GM18526 (cell line): ENCODE data around the gene KLC1.

Source experiments
- POLR2A ChIP-seq: IDR thresholded peaks from 3 replicates; pipeline ENCODE4 v1.6.1; 2011; ENCODE audit not compliant: insufficient read length; ENCODE audit errors: extremely low read depth

Gene KLC1

DNA sequence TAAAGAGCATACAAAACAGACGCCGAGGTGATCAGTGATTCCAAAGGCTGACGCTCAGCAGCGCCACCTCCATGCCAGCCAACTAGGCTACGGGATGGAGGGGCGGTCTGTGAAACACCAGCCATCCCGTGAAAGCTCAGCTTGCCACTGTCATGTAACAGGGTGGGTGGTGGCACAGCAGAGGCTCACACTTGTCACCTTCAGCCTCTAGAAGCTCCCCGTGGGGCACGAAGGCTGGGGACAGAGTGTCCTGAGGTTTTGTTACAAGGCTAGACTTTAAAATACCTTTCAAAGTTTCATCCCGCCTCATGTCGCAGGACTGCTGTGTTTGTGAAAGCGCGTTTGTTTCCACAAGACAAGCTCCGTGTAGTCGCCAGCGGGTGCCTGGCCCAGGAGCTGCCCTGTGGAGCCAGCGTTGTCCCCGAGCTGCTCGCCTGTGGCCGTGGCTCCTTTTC is 65.6 kb downstream of the KLC1 start:
- no peak for TF ChIP-seq POLR2A

DNA sequence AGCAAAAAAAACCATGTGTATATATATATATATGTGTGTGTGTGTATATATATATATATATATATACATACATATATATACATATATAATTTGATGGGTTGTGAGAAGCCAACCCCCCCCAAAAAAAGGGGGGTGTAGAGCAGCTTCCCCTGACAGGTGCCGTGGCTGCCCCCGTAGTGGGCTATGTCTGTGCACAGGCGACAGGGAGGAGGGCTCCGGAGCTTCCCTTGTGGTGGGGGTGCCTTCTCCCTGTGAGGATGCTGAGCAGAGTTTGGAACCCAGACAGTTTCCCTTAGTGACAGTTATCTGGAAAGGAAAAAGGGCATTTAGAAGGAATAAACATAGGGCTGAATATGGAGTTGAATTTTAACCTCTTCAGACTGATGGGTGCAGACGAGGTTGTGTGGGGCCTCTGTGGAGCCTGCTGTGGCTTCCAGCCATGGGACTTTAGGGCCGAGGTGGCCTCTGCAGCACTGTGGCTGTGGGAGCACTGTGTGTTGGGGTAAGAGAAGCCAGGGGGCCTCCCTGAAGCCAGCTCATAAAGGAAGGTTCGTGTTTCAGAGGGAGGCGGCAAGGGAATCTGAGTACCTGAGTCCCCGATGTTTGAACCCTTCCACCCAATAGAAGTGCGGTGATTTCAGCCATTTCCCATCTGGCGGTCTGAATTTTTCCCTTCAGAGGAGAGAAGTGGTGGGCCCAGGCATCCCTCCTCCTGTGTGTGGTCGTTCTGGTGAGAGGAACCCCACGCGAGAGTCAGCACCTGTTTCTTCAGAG is 66.5 kb downstream of the KLC1 start:
- TF ChIP-seq POLR2A, result no peak

DNA sequence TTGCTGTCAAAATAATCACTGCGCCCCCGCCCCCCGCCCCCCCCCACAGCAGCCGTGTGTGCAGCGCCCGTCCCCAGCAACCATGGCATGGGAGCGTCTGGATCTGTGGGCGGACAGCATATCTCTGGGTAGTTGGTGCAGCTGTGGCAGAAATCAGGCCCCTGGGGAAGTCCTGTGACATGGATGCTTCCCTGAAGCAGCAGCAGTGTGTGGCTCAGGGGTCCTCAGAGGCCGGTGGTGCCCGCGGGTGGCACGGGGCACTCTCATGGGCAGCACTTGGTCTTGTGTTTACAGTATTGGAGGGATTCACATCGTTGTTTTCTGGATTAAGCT is 67.0 kb downstream of the KLC1 start:
- TF ChIP-seq POLR2A, result no peak

DNA sequence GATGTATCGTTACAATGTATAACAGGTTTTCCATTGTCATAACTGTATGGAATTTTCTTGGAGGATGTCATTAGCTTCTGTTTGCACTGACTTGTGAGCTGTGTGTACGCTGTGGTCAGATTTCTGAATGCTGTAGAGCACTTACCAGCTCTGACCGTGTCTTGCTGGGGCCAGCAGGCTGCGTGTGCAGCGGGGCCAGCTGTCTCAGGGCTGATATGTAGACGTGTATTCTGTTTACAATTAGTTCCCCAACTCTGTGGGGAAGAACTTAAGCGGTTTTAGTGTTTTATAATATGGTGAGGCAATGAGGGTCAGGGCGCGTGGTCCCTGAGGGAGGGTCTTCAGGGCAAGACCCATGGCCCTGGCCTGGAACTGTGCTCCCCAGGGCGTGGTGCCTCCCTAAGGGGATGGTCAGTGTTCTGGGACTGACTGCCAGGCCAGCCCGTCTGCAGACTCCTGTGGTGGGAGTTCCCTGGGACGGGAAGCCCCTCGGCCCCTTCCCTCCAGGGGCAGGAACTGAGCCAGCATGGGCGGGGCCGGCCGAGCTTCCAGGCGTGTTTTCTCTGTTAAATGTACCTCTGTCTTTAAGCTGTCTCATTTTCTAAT is 67.6 kb downstream of the KLC1 start:
- no peak for TF ChIP-seq POLR2A

DNA sequence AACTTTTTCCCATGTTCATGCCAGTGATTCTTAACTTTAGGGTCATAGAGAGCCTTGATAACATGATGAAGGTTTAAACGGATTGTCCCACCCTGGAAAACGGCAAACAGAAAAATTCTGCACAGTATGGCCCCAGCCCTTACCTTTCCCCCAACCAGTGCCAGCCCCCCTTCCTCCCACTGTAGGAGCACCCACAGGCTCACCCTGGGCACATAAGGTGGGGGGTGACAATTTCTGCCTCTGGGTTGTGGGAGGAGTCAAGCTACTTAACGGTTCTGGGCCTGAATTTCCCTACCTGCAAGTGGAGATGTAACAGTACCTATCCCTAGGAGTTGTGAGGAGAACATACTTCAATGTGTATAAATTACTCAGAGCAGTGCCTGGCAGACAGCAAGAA is 68.2 kb downstream of the KLC1 start:
- TF ChIP-seq POLR2A, result no peak

DNA sequence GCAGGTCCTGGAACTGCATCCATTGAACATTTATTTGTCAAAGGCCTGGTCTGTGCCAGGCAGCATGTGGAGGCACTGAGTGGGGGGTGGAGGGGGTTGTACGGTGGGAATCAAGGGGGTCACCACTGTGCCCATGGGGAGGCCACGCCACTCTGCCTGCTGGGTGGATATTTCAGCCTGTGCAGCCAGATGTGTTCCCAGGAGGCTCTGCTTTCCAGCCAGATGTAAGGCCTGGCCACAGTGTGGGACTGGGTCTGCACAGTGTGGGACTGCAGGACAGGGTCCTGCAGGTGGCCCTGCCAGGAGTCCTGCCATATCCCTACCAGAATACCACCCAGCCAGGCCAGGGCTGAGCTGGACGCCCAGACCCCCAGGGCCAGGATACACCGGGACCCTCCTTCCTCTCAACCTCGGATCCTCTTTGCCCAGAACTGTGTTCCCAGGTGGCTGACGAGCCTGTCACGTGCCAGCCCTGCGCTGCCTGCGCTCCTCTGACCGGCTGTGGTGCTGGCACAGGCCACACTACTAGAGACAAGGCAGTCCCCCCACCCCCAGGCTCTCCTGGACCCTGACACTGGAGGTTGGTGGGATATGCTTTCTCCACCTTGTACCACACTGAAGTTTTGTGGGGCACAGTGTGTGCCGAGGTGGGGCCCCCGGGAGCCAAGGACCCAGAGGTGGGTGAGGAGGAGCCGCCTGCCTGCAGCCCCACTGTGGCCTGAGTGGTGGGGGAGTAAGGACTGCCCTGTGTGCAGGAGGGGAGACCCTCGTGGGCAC is 68.8 kb downstream of the KLC1 start:
- no peak for TF ChIP-seq POLR2A

DNA sequence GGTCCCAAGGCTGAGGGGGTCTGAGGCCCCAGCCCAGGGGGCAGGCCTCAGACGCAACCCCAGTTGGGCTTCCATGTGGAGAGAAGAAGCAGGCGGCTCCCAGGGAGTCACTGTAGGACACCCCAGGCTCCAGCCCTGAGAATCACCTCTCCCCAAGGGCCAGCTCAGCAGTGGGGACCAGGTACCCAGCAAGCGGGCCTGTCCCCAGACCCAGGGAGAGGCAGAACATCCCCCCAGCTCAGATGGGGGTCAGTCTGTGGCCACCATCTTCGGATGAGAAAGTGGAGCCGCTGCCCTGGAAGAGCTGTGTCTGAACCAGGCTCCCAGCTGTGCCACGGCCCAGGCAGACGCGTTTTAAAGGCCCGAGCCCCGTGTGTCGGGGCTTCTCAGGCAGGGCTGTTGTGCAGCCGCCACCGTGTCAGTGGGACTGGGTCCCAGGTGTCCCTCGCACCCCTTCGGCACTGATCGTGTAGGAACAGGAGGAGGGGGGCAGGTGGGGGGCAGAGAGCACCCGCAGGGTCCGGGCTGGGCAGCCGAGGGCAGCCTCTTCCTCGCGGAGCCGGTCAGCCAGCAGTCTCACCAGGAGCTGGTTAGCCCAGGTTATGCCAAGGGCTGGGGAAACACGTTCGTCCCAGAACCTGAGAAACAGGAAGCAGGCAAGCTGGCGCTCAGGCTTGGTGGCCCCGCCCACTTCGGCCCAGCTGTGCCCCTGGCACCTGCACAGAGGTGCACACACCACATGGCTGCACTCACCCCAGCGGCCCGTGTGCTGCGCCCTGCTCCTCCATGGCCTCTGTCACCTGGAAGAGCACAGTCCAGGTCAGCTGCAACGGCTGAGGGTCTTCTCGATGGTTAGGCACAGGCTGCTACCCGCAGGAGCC is 69.6 kb downstream of the KLC1 start:
- TF ChIP-seq POLR2A, result no peak

DNA sequence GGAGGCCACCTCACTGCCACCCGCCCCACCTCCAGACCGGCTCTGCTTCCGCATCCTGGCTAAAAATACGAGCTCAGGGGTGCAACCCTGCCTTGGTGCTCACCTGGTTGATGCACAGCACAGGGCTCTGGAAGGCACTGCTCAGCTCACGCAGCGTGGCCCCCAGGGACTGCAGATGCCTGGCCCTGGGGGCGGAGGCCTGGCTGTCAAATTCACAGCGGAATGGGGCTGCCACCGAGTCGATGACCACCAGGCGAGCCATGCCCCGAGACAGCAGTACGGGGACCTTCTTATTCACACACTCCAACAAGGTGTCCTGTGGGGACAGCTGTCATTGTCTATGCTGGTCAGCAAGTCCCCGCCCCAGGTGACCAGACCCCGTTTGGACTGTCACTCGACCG is 70.2 kb downstream of the KLC1 start:
- no peak for TF ChIP-seq POLR2A

DNA sequence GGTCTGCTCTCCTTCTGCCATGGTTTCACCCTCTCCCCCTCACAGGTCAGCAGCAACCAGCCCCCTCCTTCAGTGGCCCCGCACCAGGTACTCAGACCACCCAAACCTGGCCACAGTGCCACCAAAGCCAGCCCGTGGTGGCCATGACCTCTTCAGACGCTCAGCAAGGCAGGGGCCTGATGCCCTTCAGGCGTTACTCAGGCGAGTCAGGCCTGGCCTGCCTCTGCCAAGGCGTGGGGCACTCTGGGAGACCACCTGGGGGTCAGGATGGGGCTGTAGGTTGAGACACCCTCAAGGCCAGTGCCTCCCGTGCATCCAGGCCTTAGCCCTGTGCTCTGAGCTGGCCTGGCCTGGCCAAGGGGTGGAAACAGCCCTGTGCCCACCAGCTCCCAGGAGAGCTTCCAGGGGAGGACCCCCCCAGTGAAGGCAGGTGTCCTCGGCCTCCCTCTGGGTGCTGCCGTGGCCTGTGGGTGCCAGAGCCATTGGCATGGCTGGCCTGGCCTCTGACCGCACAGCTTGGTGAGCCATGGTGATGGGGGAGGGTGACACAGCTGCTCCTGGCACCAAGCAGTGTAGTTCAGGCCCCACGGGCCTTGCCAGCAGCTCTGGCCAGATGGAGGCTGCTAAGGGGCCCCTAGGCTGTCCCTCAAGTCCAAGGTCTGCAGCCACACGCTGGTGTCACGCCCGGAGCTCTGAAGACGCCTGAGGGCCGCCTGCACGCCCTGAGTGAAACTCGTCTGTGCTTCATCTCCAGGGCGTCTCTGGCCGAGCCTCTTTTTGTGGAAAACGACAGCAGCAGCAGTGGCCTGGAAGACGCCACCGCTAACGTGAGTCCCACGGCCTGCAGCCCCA is 71.1 kb downstream of the KLC1 start:
- TF ChIP-seq POLR2A, result no peak

DNA sequence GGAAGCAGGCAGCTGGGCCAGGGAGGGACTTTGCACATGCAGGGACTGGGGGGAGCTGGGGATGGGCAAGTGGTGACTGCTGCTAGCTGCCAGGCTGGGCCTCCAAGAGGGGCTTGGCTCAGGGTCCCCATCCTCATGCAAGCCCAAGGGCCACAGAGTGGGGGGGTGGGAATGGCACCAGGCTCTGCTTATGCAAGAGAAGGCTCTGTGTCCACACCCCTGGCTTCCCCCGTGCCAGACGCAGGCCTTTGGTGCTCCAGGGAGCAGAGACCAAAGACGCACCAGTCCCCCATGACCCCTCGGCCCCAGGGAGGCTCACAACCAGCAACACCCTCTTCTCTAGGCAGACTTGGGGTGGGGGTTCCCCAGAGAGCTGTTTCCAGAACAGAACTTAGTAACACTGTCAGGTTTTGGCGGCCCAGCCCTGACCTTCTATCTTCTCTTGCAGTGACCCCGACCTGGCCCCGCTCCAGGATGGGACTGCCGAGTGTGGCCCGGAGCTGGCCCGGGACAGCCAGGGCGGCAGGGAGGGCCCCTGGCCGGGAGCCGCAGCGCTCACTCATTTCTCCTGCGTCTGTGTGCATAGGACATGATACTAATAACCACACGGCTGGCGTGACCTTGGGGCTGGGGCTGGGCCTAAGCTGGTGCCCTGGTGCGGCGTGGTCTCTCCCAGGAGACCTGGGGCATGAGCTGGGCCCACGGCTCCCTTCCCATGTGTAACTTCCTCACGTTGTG is 71.9 kb downstream of the KLC1 start:
- no peak for TF ChIP-seq POLR2A

DNA sequence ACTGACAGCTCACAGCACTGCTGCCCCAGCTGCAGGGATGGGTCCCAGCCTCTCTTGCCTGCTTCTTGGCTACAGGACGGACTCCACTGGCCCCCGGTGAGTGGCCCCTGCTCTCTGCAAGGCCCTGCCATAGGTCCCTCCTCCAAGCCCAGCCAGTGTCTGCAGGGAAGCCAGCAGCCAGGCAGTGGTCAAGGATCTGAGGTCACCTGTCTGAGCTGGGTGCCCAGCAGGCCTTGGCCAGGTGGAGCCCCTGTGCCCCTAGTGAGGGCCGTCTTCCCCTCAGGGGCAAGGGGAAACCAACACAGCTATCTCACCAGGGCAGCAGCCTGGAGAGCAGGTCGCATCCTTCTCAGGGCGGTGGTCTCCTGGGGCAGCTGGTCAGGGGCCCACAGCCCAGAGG is 73.1 kb downstream of the KLC1 start:
- no peak for TF ChIP-seq POLR2A

DNA sequence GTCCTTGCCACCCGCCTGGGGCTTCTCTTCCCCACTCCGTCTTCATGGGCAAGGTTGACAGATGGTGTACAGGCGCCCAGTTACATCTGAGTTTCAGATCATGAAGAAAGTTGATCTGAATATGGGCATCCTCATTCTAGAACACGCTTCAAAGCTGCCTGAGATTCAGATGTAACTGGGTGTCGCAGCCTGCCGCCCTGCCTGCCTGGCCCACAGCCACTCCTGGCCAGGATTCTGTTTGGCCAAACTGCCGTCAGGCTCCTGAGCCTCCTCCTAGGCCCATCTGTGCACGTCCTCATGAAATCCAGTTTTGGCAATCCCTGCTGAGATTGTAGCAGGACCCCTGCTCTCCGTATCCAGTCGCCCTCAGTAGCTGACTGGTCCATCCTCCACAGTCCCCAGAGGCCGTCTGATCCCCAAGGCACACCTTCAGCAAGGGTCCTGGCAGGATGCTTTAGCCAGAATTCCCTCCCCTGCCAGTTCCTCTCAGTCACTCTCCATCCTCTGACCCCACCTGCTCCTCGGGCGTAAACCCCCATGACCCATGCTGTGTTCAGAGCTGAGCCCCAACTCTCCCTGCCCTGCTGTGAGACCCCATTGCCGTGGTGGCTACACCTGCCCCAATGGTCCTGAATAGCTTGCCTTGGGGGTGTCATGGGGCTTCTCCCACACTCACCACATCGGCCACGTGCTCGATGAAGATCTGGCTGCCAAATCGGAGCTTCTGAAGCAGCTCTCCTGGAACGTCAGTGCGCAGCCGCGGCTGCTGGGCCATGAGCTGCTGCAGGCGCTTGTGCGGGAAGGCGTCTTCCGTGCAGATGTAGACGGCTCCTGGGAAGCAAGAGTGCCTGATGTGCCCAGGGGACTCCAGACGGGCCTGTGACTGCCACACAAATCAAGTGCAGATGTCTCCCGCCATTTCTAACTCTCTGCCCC is 73.8 kb downstream of the KLC1 start:
- no peak for TF ChIP-seq POLR2A
